Stimulated activated CD4-positive, alpha-beta T cell treated with anti-CD3 and anti-CD28 coated beads, Interleukin-15, amount 100 ng/mL, for 24 hours (primary cell): ENCODE data around the gene TINCR.
A peak's percentile ranks its signal among the peaks of the same experiment; 100 is the strongest.
"Not testable (repeated sequence)": the region's sequence is repeated elsewhere in the genome, so short reads cannot be mapped to it uniquely, and the experiment has no call there.

Source experiments
- DNase-seq: peaks from one replicate; pipeline ENCODE4 v3.0.0-alpha.2; 2020

TINCR gene

GRCh38 chr19:5558101-5558621, 9.6 kb downstream of the TINCR start:
- DNase-seq: no peak

- DNase-seq: no peak
These were observed 10.1 kb downstream of the TINCR start for GRCh38 chr19:5557691-5558090.

DNA sequence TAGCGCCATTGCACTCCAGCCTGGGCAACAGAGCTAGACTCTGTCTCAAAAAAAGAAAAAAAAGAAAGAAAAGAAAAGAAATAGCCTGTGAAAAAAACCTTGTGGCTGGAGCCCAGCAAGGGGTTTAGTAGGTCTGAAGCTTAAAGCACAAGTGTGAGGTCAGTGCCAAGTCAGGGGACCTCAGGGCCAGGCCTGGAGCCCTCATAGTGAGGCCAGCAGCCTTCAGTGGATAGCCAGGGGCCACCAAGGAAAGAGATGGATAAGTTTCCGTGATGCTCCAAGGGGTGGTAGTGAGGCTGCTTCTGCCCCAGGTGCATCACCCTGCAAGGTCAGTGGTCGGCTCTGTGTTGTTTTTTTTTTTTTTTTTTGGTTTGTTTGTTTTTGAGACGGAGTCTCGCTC, 12.9 kb downstream of the TINCR start:
- DNase-seq: no peak

- no peak for DNase-seq
These were observed 13.9 kb downstream of the TINCR start for GRCh38 chr19:5553892-5554291.

DNA sequence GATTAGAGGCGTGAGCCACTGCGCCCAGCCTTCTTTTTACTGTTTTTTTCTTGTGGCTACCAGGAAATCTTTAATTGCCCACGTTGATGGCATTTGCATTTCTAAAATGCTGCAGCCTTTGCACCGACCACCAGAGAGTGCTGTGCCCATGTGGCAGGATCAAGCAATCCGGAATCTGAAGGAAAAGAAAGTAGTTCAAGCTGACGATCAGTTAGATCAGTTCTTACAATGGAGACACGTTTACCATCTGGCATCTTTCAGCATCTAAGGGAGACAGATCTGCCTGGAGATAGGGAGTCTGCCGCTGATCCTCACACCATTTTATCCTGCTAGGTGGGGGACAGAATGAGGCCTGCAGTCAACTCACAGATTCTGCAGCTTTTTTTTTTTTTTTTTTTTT, 19.9 kb downstream of the TINCR start:
- peak; percentile 32 for DNase-seq

DNA sequence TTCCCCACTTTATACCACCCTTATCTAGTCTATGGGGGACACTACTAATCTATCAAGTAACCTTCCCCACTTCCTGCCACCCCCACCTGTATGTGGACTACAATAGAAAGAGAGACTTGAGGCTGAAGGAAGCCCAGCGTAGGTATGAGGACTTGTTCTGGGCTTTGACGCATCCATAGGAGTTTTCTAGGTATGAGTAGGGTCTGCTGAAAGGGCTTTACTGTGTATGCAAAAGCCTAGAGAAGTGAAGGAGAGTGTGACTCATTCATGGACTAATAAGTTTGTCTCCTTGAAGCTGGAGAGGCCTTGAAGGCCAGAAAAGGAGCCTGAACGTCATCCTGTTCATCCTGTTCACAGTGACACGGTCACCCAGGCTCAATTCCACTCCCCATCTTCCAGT, 21.8 kb downstream of the TINCR start:
- DNase-seq: no peak

- DNase-seq: no peak
These were observed 22.7 kb downstream of the TINCR start for GRCh38 chr19:5545051-5545450.

- no peak for DNase-seq
These were observed 25.1 kb downstream of the TINCR start for GRCh38 chr19:5542665-5543064.

GRCh38 chr19:5541456-5541855, 26.3 kb downstream of the TINCR start:
- no peak for DNase-seq

GRCh38 chr19:5540208-5540607, 27.5 kb downstream of the TINCR start:
- no peak for DNase-seq

DNA sequence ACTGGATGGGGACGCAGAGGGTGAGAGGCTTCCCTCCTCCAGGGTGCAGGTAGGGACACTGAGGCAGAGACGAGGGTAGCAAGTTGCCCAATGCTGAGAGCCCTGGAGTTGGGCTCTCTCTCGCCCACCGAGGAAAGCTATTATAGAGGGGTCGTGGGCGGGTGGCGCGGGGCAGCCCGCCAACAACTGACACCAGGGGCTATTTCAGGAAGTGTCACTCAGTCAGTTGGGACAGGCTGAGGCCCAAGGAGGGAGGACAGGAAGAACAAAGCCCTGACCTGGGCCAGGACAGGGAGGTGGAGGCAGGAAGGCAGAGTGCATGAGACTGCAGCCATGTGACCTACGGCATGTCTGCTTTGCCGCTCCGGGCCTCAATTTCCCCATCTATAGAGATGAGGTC, 29.9 kb downstream of the TINCR start:
- DNase-seq: no peak

DNA sequence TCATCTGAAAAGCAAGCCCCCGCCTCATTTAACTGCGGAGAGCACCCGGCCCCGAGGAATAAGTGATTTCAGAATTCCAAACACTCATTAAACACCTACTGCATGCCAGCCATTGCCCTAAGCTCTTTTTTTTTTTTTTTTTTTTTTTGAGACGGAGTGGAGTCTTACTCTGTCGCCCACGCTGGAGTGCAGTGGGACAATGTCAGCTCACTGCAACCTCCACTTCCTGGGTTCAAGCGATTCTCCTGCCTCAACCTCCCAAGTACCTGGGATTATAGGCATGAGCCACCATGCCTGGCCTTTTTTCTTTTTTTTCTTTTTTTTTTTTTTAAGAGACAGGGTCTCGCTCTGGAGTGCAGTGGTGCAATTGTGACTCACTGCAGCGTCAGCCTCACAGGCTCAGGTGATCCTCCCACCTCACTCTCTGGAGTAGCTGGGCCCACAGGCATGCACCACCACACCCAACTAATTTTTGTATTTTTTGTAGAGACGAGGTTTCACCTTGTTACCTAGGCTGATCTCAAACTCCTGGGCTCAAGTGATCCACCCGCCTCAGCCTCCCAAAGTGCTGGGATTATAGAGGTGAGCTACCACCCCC, 30.7 kb downstream of the TINCR start:
- not testable (repeated sequence) for DNase-seq

- no peak for DNase-seq
These were observed 31.3 kb downstream of the TINCR start for GRCh38 chr19:5536337-5536894.

- DNase-seq: peak; percentile 27
These were observed 32.8 kb downstream of the TINCR start for GRCh38 chr19:5534787-5535586.

- DNase-seq: no peak
These were observed 34.5 kb downstream of the TINCR start for GRCh38 chr19:5533257-5533656.

- DNase-seq: no peak
These were observed 37.1 kb downstream of the TINCR start for GRCh38 chr19:5530701-5531100.

DNA sequence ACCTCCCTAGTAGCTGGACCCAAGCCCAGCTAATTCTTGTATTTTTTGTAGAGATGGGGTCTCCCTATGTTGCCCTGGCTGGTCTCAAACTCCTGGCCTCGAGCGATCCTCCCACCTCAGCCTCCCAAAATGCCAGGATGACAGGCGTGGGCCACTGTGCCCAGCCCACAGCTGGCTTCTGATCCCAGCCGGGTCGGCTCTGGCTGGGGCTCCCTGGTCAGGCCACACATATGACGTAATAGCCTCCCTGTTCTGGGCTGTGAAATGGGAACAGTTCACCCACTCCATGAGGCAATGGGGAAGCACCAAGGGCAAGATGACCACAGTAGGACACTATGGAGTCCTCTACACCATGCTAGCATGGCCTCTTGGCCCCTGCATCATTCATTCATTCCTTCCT, 41.1 kb downstream of the TINCR start:
- DNase-seq: no peak

DNA sequence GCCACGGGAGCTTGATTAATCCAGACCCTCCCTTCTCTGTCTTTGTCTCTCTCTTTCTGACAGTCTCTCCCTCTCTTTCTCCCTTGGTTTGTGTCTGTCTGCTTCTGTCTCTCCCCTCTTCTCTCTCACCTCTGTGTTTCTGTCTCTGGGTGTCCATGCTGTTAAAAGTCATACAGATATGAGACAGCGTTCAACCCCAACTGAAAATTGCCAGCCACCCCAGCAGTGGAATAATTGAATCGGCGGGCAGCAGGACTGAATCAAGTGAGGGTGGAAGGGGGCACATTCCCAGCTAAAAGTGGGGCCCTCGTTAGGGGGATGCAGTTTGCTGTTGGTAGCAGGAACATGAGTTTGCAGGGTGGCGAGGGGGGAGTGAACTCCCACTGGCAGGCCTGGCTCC, 43.7 kb downstream of the TINCR start:
- no peak for DNase-seq

DNA sequence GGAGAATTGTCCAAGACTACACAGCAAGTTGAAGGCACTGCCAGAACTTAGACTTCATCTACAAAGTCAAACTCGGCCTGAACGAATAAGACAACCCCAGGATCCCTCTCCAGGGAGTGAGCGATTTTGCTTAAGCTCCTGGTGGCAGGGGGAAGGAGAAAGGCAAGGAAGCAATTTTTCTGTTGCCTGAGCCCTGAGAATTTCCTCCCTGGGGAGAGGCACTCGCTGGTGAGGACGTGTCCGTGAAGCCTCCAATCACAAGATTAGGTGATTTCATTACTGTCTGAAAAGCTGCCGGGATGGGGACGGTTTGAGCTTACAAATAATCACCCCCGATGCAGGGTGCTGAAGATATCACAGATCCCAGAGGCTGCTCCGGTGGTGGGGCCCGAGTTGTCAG, 45.6 kb downstream of the TINCR start:
- no peak for DNase-seq

DNA sequence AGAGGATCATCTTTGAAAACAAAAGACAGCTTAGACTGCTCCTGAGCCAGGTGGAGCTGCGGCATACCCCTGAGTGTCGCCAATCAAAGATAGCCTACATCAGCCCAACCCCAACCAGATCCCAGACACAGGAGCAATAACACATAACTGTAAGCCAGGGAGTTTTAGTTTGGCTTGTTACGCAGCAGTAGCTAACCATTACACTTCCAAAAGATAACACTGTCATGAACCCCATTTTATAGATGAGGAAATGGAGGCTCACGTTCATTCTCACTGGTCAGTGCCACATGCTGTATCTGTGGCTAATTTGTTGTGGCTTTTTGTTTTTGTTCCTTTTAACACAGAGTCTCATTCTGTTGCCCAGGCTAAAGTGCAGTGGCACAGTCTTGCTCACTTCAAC, 47.3 kb downstream of the TINCR start:
- no peak for DNase-seq

DNA sequence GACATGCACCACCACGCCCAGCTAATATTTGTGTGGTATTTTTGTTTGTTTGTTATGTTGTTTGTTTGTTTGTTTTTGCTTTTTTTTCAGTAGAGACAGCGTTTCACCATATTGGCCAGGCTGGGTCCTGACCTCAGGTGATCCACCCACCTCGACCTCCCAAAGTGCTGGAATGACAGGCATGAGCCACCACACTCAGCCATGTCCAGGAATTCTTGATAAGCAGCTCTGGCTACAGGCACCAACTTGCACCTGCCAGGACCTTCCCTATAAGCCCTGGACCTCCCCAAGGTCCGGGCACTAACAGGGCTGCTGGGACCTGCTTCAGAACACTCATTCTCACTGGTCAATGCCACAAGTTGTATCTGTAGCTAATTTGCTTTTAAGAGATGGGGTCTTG, 48.7 kb downstream of the TINCR start:
- DNase-seq: no peak

DNA sequence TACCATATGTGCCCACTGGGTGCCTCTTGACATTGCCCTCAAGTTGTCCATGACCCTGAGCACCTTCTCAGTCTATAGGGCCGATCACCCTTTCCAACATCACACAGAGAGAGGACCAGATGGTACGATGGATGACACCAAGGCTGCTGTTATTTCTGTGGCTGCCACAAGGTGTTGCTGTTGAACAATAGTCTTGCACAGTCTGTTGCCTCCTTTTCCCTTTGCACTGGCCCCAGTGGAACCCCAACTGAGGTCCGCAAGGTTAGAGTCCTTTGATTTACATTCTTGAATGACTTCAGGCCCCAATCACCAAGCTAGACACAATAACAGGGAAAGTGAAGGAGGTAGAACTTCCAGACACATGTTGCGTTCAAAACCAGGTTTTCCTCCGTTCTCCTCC, 52.0 kb downstream of the TINCR start:
- no peak for DNase-seq

DNA sequence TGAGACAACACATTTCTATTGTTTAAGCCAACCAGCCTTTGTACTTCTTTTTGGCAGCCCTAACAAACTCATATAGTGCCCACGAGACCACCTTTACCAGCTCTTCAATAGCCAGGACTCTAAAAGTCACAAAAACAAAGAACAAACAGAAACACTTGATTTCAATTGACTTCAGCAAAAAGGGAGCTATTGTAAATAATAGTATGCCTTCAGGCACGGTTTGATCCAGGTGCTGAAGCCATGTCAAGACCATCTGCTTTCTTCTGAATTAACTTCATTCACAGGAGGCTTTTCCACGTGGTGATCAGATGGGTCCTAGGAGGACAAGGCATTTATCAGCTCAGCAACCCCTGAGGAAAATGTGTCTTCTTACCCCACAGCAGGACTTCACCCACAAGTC, 53.8 kb downstream of the TINCR start:
- no peak for DNase-seq

- no peak for DNase-seq
These were observed 55.0 kb downstream of the TINCR start for GRCh38 chr19:5512715-5513114.
